WTC11 (cell line): ENCODE results near the gene ZNF467. TPM values are rescaled to one million over a fixed set of nuclear protein-coding genes. Genes with fewer than 3 reads are reported as not detected.

Experiments
- ATAC-seq: fragments of 200-7000 bp; cut with Tn5 transposase; 2 replicates; pipeline ENCODE4 v1.10.0; 2021; ENCODE audit warnings: mild to moderate bottlenecking, moderate library complexity
- CTCF ChIA-PET: fragments of 300-600 bp; sonication (Branson Sonifier 250); formaldehyde crosslinking; loops from one replicate; lab custom pipeline; 2021; ENCODE audit warnings: antibody characterized with exemption; lab: Charles Lee
- POLR2A ChIA-PET: fragments of 350-600 bp; sonication (Branson Sonifier 250); formaldehyde crosslinking; loops from one replicate; lab custom pipeline; 2021; ENCODE audit warnings: antibody characterized with exemption; lab: Charles Lee
- DNase-seq: peaks from one replicate; pipeline ENCODE4 v3.0.0; 2021; ENCODE audit warnings: low spot score
- H3K27ac Mint-ChIP-seq: 2 replicates; pipeline ENCODE4 v1.8.0; 2021; ENCODE audit warnings: mixed read lengths
- H3K27me3 Mint-ChIP-seq: 2 replicates; pipeline ENCODE4 v1.8.0; 2021; ENCODE audit warnings: low read depth, mild to moderate bottlenecking, moderate library complexity, mixed read lengths
- H3K36me3 Mint-ChIP-seq: 2 replicates; pipeline ENCODE4 v1.8.0; 2021; ENCODE audit warnings: mixed read lengths
- H3K4me1 Mint-ChIP-seq: 2 replicates; pipeline ENCODE4 v1.8.0; 2022; ENCODE audit warnings: mixed read lengths
- H3K4me3 Mint-ChIP-seq: 2 replicates; pipeline ENCODE4 v1.8.0; 2021; ENCODE audit warnings: mild to moderate bottlenecking, moderate library complexity, mixed read lengths
- H3K9me3 Mint-ChIP-seq: 2 replicates; pipeline ENCODE4 v1.8.0; 2021; ENCODE audit warnings: mixed read lengths
- ELF4 ChIP-seq: sonication (generic); formaldehyde crosslinking; IDR thresholded peaks from 2 replicates; pipeline ENCODE4 v1.8.1; 2022; ENCODE audit warnings: low read depth, mild to moderate bottlenecking, moderate library complexity, missing genetic modification reagents
- FOXP4 ChIP-seq: sonication (generic); formaldehyde crosslinking; IDR thresholded peaks from 2 replicates; pipeline ENCODE4 v1.8.0; 2022; ENCODE audit warnings: mild to moderate bottlenecking, missing genetic modification reagents
- GABPB1 ChIP-seq: sonication (generic); formaldehyde crosslinking; IDR thresholded peaks from 2 replicates; pipeline ENCODE4 v1.8.1; 2023; ENCODE audit warnings: mild to moderate bottlenecking, missing genetic modification reagents
- NR3C1 ChIP-seq: sonication (generic); formaldehyde crosslinking; conservative IDR thresholded peaks from 2 replicates; pipeline ENCODE4 v1.8.1; 2023; ENCODE audit warnings: low read depth, mild to moderate bottlenecking, missing genetic modification reagents
- OVOL2 ChIP-seq: fragments of 250-450 bp; sonication (Bioruptor Pico); IDR thresholded peaks from 2 replicates; pipeline ENCODE4 v1.9.0; 2021; ENCODE audit warnings: mild to moderate bottlenecking, borderline replicate concordance
- RELA ChIP-seq: sonication (generic); formaldehyde crosslinking; IDR thresholded peaks from 2 replicates; pipeline ENCODE4 v1.8.1; 2022; ENCODE audit warnings: missing genetic modification reagents, mild to moderate bottlenecking, borderline replicate concordance
- SMAD3 ChIP-seq: sonication (generic); formaldehyde crosslinking; IDR thresholded peaks from 2 replicates; pipeline ENCODE4 v1.8.0; 2022; ENCODE audit warnings: missing genetic modification reagents, mild to moderate bottlenecking, borderline replicate concordance
- SMAD4 ChIP-seq: sonication (generic); formaldehyde crosslinking; IDR thresholded peaks from 2 replicates; pipeline ENCODE4 v1.8.0; 2022; ENCODE audit warnings: mild to moderate bottlenecking, missing genetic modification reagents
- TEAD4 ChIP-seq: sonication (generic); formaldehyde crosslinking; IDR thresholded peaks from 2 replicates; pipeline ENCODE4 v1.8.0; 2022; ENCODE audit warnings: mild to moderate bottlenecking, missing genetic modification reagents
- ZBTB43 ChIP-seq: sonication (generic); formaldehyde crosslinking; IDR thresholded peaks from 2 replicates; pipeline ENCODE4 v1.8.1; 2023; ENCODE audit warnings: mild to moderate bottlenecking, missing genetic modification reagents
- ZNF425 ChIP-seq: fragments of 250-450 bp; sonication (Bioruptor Pico); conservative IDR thresholded peaks from 2 replicates; pipeline ENCODE4 v1.9.0; 2021; ENCODE audit warnings: mild to moderate bottlenecking
- total RNA-seq: library from RNA; stranded (reverse); gene quantifications from 3 replicates; pipeline ENCODE4 v1.2.3, GENCODE V29; 2021
- TF ChIP-seq, protein P1 (sequence below): sonication (generic); formaldehyde crosslinking; IDR thresholded peaks from 2 replicates; pipeline ENCODE4 v1.8.1; 2023; ENCODE audit warnings: mild to moderate bottlenecking, moderate library complexity, missing genetic modification reagents
- TF ChIP-seq, protein P2 (sequence below): sonication (generic); formaldehyde crosslinking; IDR thresholded peaks from 2 replicates; pipeline ENCODE4 v1.8.1; 2022; ENCODE audit warnings: mild to moderate bottlenecking, moderate library complexity, missing genetic modification reagents
- TF ChIP-seq, protein P3 (sequence below): sonication (generic); formaldehyde crosslinking; IDR thresholded peaks from 2 replicates; pipeline ENCODE4 v1.8.1; 2023; ENCODE audit warnings: mild to moderate bottlenecking, missing genetic modification reagents, borderline replicate concordance
- TF ChIP-seq, protein P4 (sequence below): sonication (generic); formaldehyde crosslinking; IDR thresholded peaks from 2 replicates; pipeline ENCODE4 v1.8.0; 2022; ENCODE audit warnings: mild to moderate bottlenecking, missing genetic modification reagents
- TF ChIP-seq, protein P5 (sequence below): fragments of 250-450 bp; sonication (Bioruptor Pico); IDR thresholded peaks from 2 replicates; pipeline ENCODE4 v1.9.0; 2021; ENCODE audit warnings: moderate library complexity, mild to moderate bottlenecking, inconsistent platforms, borderline replicate concordance

ZNF467 gene
- total RNA-seq, 1 experiment from 2014 or later = 0.70 TPM

DNA sequence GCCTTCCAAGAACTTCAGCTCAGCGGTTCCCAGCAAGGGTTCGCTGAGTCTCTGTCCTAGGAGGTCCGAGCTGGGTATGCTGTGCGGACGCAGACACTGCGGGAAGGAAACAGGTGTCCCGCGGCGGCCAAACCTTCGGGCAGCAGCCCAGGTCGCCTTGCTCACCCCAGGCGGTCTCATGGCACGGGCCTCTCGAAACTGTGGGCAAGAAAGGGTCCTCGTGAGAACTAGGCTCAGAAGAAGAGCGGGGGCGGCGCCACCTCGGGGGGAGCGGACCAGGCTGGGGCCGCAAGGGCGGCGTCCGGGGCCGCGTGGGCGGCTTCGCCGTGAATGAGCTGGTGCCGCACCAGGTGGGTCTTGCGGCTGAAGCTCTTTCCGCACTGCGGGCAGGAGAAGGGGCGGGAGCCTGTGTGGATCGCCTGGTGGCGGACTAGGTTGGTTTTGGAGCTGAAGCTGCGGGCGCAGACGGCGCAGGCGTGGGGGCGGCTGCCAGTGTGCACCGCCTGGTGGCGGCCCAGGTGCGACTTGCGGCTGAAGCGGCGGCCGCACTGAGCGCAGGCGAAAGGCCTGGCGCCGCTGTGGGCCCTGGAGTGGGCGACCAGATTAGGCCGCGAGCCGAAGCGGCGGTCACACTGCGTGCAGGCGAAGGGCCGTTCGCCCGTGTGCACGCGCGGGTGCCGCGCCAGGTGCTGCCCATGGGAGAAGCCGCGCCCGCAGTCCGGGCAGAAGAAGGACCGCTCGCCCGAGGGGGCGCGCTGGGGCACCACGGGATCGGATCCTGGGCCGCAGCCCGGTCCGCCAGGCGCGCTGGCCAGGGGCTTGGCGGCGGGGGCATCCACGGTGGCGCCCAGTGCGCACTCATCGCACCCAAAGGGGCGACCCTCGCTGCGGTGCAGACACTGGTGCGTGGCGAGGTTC, 8.6 kb downstream of the ZNF467 start:
- TF ChIP-seq SMAD4 (CRISPR knock-in tag) = no peak
- TF ChIP-seq OVOL2 (CRISPR knock-in tag) = no peak
- TF ChIP-seq RELA = 0 out of 2 replicates have a peak, but pooled peaks have one; percentile 24
- 0 out of 2 replicates have a peak, but pooled peaks have one; percentile 26 for TF ChIP-seq FOXP4 (CRISPR knock-in tag)
- TF ChIP-seq, protein P1, sequence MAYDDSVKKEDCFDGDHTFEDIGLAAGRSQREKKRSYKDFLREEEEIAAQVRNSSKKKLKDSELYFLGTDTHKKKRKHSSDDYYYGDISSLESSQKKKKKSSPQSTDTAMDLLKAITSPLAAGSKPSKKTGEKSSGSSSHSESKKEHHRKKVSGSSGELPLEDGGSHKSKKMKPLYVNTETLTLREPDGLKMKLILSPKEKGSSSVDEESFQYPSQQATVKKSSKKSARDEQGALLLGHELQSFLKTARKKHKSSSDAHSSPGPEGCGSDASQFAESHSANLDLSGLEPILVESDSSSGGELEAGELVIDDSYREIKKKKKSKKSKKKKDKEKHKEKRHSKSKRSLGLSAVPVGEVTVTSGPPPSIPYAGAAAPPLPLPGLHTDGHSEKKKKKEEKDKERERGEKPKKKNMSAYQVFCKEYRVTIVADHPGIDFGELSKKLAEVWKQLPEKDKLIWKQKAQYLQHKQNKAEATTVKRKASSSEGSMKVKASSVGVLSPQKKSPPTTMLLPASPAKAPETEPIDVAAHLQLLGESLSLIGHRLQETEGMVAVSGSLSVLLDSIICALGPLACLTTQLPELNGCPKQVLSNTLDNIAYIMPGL (CRISPR knock-in tag) = peak; percentile 68; the same call in 1 of the 2 replicates
- TF ChIP-seq, protein P2, sequence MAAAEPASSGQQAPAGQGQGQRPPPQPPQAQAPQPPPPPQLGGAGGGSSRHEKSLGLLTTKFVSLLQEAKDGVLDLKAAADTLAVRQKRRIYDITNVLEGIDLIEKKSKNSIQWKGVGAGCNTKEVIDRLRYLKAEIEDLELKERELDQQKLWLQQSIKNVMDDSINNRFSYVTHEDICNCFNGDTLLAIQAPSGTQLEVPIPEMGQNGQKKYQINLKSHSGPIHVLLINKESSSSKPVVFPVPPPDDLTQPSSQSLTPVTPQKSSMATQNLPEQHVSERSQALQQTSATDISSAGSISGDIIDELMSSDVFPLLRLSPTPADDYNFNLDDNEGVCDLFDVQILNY (CRISPR knock-in tag) = 0 out of 2 replicates have a peak, but pooled peaks have one; percentile 37
- no peak for TF ChIP-seq TEAD4
- TF ChIP-seq ZBTB43 (CRISPR knock-in tag) = no peak
- TF ChIP-seq, all 79 proteins: peak for 4
- Mint-ChIP-seq H3K27me3 (peaks cover 100% of the 10 kb centered on the region), H3K4me3 (peak overlapping the region; percentile 75), H3K27ac (no peak overlapping the region), H3K9me3 (no peaks in the 10 kb centered on the region), H3K4me1 (peaks cover 12% of the 10 kb centered on the region), H3K36me3 (no peaks in the 10 kb centered on the region)
- POLR2A ChIA-PET = interaction anchor here (1.0 to 1.5 kb wide), 3 partner anchors 9 to 14 kb away, joined by 3 read pairs; no protein-coding TSS in a partner anchor
- CTCF ChIA-PET = interaction anchor here (0.6 to 4.5 kb wide), 18 partner anchors 8 to 140 kb away, joined by 3 to 51 read pairs (median 8); partner anchors contain the start of genes ZNF467 and ZNF862
- DNase-seq = peak; percentile 71
- ATAC-seq = peak; percentile 78

- DNase-seq (no peak), ATAC-seq (no peak)
- ChIA-PET POLR2A (interaction anchor here (1.3 to 1.5 kb wide), 2 partner anchors 10 to 12 kb away, joined by 3 read pairs; no protein-coding TSS in a partner anchor), CTCF (interaction anchor here (0.6 to 4.5 kb wide), 17 partner anchors 9 to 139 kb away, joined by 3 to 51 read pairs (median 9); partner anchors contain the start of genes ZNF467 and ZNF862)
- Mint-ChIP-seq H3K4me3 (peak overlapping the region; percentile 14; the same call in 1 of the 2 replicates), H3K36me3 (no peaks in the 10 kb centered on the region), H3K4me1 (peaks cover 20% of the 10 kb centered on the region), H3K27me3 (peaks cover 100% of the 10 kb centered on the region), H3K9me3 (no peaks in the 10 kb centered on the region), H3K27ac (no peak overlapping the region)
- TF ChIP-seq GABPB1 (CRISPR knock-in tag) (no peak), TEAD4 (no peak), ZNF425 (CRISPR knock-in tag) (no peak), SMAD3 (CRISPR knock-in tag) (no peak), ELF4 (CRISPR knock-in tag) (no peak), NR3C1 (CRISPR knock-in tag) (no peak)
- TF ChIP-seq, protein P3, sequence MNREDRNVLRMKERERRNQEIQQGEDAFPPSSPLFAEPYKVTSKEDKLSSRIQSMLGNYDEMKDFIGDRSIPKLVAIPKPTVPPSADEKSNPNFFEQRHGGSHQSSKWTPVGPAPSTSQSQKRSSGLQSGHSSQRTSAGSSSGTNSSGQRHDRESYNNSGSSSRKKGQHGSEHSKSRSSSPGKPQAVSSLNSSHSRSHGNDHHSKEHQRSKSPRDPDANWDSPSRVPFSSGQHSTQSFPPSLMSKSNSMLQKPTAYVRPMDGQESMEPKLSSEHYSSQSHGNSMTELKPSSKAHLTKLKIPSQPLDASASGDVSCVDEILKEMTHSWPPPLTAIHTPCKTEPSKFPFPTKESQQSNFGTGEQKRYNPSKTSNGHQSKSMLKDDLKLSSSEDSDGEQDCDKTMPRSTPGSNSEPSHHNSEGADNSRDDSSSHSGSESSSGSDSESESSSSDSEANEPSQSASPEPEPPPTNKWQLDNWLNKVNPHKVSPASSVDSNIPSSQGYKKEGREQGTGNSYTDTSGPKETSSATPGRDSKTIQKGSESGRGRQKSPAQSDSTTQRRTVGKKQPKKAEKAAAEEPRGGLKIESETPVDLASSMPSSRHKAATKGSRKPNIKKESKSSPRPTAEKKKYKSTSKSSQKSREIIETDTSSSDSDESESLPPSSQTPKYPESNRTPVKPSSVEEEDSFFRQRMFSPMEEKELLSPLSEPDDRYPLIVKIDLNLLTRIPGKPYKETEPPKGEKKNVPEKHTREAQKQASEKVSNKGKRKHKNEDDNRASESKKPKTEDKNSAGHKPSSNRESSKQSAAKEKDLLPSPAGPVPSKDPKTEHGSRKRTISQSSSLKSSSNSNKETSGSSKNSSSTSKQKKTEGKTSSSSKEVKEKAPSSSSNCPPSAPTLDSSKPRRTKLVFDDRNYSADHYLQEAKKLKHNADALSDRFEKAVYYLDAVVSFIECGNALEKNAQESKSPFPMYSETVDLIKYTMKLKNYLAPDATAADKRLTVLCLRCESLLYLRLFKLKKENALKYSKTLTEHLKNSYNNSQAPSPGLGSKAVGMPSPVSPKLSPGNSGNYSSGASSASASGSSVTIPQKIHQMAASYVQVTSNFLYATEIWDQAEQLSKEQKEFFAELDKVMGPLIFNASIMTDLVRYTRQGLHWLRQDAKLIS (CRISPR knock-in tag) = no peak
- TF ChIP-seq, protein P4, sequence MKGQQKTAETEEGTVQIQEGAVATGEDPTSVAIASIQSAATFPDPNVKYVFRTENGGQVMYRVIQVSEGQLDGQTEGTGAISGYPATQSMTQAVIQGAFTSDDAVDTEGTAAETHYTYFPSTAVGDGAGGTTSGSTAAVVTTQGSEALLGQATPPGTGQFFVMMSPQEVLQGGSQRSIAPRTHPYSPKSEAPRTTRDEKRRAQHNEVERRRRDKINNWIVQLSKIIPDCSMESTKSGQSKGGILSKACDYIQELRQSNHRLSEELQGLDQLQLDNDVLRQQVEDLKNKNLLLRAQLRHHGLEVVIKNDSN (CRISPR knock-in tag) = no peak
- TF ChIP-seq, protein P5, sequence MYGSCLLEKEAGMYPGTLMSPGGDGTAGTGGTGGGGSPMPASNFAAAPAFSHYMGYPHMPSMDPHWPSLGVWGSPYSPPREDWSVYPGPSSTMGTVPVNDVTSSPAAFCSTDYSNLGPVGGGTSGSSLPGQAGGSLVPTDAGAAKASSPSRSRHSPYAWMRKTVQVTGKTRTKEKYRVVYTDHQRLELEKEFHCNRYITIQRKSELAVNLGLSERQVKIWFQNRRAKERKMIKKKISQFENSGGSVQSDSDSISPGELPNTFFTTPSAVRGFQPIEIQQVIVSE (CRISPR knock-in tag) = no peak
Measured at GRCh38 chr7:149763563-149764240, 9.7 kb downstream of the ZNF467 start.
